NCI-H748 treated with DMSO at 0.1 percent for 48 hours (cell line): ENCODE measurements around the gene IPO9.

Experiments used
- DNase-seq: peaks from one replicate; lab custom pipeline; 2025; lab: John Stamatoyannopoulos, UW

Gene IPO9

GRCh38 chr1:201905234-201905890, 76.4 kb downstream of the IPO9 start:
- DNase-seq, result no peak

GRCh38 chr1:201906336-201906735, 77.4 kb downstream of the IPO9 start:
- DNase-seq, result no peak

GRCh38 chr1:201907621-201908020, 78.7 kb downstream of the IPO9 start:
- no peak for DNase-seq

- DNase-seq, result no peak
Observed at GRCh38 chr1:201911826-201912571, 83.0 kb downstream of the IPO9 start.

GRCh38 chr1:201912832-201913231, 83.9 kb downstream of the IPO9 start:
- no peak for DNase-seq

GRCh38 chr1:201914456-201915235, 85.7 kb downstream of the IPO9 start:
- no peak for DNase-seq

GRCh38 chr1:201916649-201917249, 87.8 kb downstream of the IPO9 start:
- no peak for DNase-seq

- DNase-seq, result no peak
Observed at GRCh38 chr1:201917362-201918033, 88.5 kb downstream of the IPO9 start.

- no peak for DNase-seq
Observed at GRCh38 chr1:201918343-201918742, 89.4 kb downstream of the IPO9 start.

GRCh38 chr1:201921952-201922558, 93.1 kb downstream of the IPO9 start:
- no peak for DNase-seq

GRCh38 chr1:201925301-201925567, 96.3 kb downstream of the IPO9 start:
- no peak for DNase-seq

- DNase-seq, result no peak
Observed at GRCh38 chr1:201925981-201926645, 97.2 kb downstream of the IPO9 start.

- DNase-seq, result no peak
Observed at GRCh38 chr1:201928266-201928665, 99.3 kb downstream of the IPO9 start.

- DNase-seq, result no peak
Observed at GRCh38 chr1:201930137-201930536, 101.2 kb downstream of the IPO9 start.

GRCh38 chr1:201930803-201931202, 101.8 kb downstream of the IPO9 start:
- no peak for DNase-seq
